Parietal lobe (tissue), 2 donors: Measurements from ENCODE around the gene TMEM62. TPM values are rescaled to one million over a fixed set of nuclear protein-coding genes. Genes with fewer than 3 reads are reported as not detected.

ENCODE experiments used
- small RNA-seq: library from RNA; depleted of rRNA; stranded (forward); fragments of <200 nt; gene quantifications from one replicate; pipeline ENCODE3, GENCODE V24; 2014; ENCODE audit warnings: low replicate concordance
- total RNA-seq: library from RNA; depleted of rRNA; stranded (reverse); fragments of >200 nt; gene quantifications from one replicate; pipeline ENCODE4 v1.2.3, GENCODE V29; 2014

The TMEM62 gene
- 54.8 TPM for total RNA-seq

GRCh38 chr15:43133430-43134156 is at the start of gene TMEM62:
TSS of gene TMEM62 (plus strand) at chr15:43133586. CDS start at chr15:43133803, 217 bp downstream.

GRCh38 chr15:43105778-43106485 is 27.5 kb upstream of the TMEM62 start, which contains the start of gene UBR1:
TSS of gene UBR1 (minus strand) at chr15:43106038. CDS start at chr15:43106022, 16 bp downstream.

GRCh38 chr15:43185157-43186002 is 52.0 kb downstream of the TMEM62 start, which contains the start of gene CCNDBP1:
TSS of gene CCNDBP1 (plus strand) at chr15:43185403. CDS start at chr15:43185499, 96 bp downstream.

GRCh38 chr15:43220991-43221403 is 87.6 kb downstream of the TMEM62 start, which contains the start of gene EPB42:
TSS of gene EPB42 (minus strand) at chr15:43221018. CDS start at chr15:43220825, 193 bp downstream.

Small RNA genes within 50 kb of the gene (small RNA-seq; reads per million reads assigned to genes)
- not detected for gene AC068724.2

Other genes with a start within 250 kb of the TMEM62 start
- gene TTBK2, start 212.8 kb upstream of the TMEM62 start, total RNA-seq, result 37.2 TPM
- gene UBR1, start 27.5 kb upstream of the TMEM62 start, total RNA-seq, result 83.9 TPM
- 38.5 TPM for gene CCNDBP1, start 51.8 kb downstream of the TMEM62 start, total RNA-seq
- 0.31 TPM for gene EPB42, start 87.4 kb downstream of the TMEM62 start, total RNA-seq
- gene TGM5, start 133.3 kb downstream of the TMEM62 start, total RNA-seq, result not detected
- not detected for gene TGM7, start 168.7 kb downstream of the TMEM62 start, total RNA-seq
- gene LCMT2, start 197.0 kb downstream of the TMEM62 start, total RNA-seq, result 19.1 TPM
- 47.6 TPM for gene ZSCAN29, start 237.5 kb downstream of the TMEM62 start, total RNA-seq
- gene TUBGCP4, start 237.5 kb downstream of the TMEM62 start, total RNA-seq, result 25.7 TPM